Measurements from ENCODE around the gene RASSF1. TPM values are rescaled to one million over a fixed set of nuclear protein-coding genes. Genes with fewer than 3 reads are reported as not detected.

Gene RASSF1
- total RNA-seq, 1 experiment from 2014 or later, result 15.8 TPM

- H4K91ac ChIP-seq (ENCODE audit: insufficient read length, low read depth, low read length), result no peak overlapping the region
- no peak overlapping the region for H3K4ac ChIP-seq (ENCODE audit: low read depth, low read length)
- H2BK15ac ChIP-seq (ENCODE audit: low read depth, low read length), result no peak overlapping the region
- no peak overlapping the region for H3K27ac ChIP-seq (ENCODE audit: insufficient read length, low read depth, low read length)
- H3T11ph ChIP-seq (ENCODE audit: low read length), result no peak overlapping the region
- H3K36me3 Mint-ChIP-seq (ENCODE audit: insufficient read depth in 1 of 3, low read depth in 3 of 3), result peaks cover 13 to 47% (median 45%) of the 10 kb centered on the region in 3 experiments; a peak in 6 of 7 replicates
- no peaks in the 10 kb centered on the region for H4K20me1 ChIP-seq (ENCODE audit: control insufficient read depth, insufficient read depth, insufficient read length)
- H3K27me3 ChIP-seq (ENCODE audit: insufficient read depth, low read length), result no peaks in the 10 kb centered on the region
- no peaks in the 10 kb centered on the region; the same call in 1 of the 2 replicates for H3K27me3 Mint-ChIP-seq (ENCODE audit: low read depth)
- DNase-seq, result no peak
- no peak overlapping the region for H4K8ac ChIP-seq (replicated peaks; ENCODE audit: insufficient read length, low read depth, low read length)
- no peaks in the 10 kb centered on the region for H3K9me3 Mint-ChIP-seq
- H3K79me2 ChIP-seq (ENCODE audit: insufficient read depth, low read length), result peaks cover 9% of the 10 kb centered on the region; the same call in 1 of the 2 replicates
- no peak overlapping the region for H3K9ac ChIP-seq (ENCODE audit: extremely low read depth, insufficient read length, low read length)
- H2BK5ac ChIP-seq (ENCODE audit: insufficient read length, low read length), result no peak overlapping the region
- H2BK12ac ChIP-seq (ENCODE audit: insufficient read length, low read depth, low read length), result no peak overlapping the region
- no peak overlapping the region for H2AK5ac ChIP-seq (ENCODE audit: insufficient read length, low read length)
- H3K23me2 ChIP-seq (ENCODE audit: insufficient read length, low read depth, low read length, poor library complexity, severe bottlenecking), result peaks cover 13% of the 10 kb centered on the region
- WGBS (ENCODE audit: extremely low coverage, insufficient read length, low lambda C conversion rate), result no CpG with 5 or more reads among the region's 19 CpGs
- no peak overlapping the region for H3K23ac ChIP-seq (ENCODE audit: insufficient read length, low read depth, low read length)
- H3K4me3 Mint-ChIP-seq, result no peak overlapping the region
- H3K14ac ChIP-seq (ENCODE audit: insufficient read depth, low read length), result no peak overlapping the region
- no peak overlapping the region for H2BK120ac ChIP-seq (ENCODE audit: low read depth, low read length, poor library complexity, severe bottlenecking)
- H3K27ac Mint-ChIP-seq, result no peak overlapping the region
- no peak overlapping the region for H3K18ac ChIP-seq (ENCODE audit: insufficient read length, low read depth, low read length)
- no peak overlapping the region for H3K4me2 ChIP-seq (ENCODE audit: insufficient read depth, insufficient read length, low read length)
- no peak overlapping the region for H4K5ac ChIP-seq (ENCODE audit: insufficient read length, low read depth, low read length)
- H2AFZ ChIP-seq (ENCODE audit: low read length), result no peak overlapping the region
- no peak for TF ChIP-seq CTCF (conservative IDR thresholded peaks at IDR 0.05)
- no peaks in the 10 kb centered on the region; the same call in 1 of the 2 replicates for H3K4me1 ChIP-seq (ENCODE audit: insufficient read depth, low read length)
- peaks cover 6% of the 10 kb centered on the region for H3K79me1 ChIP-seq (ENCODE audit: insufficient read depth, low read depth, low read length, poor library complexity, severe bottlenecking)
- H3K56ac ChIP-seq (ENCODE audit: insufficient read length, low read depth, low read length), result no peak overlapping the region
- no peak overlapping the region for H2BK20ac ChIP-seq (ENCODE audit: low read depth, low read length, poor library complexity, severe bottlenecking)
- H3K4me1 Mint-ChIP-seq, result peaks cover 14 to 29% of the 10 kb centered on the region in 2 experiments
- H3K9me3 ChIP-seq (ENCODE audit: control insufficient read depth, low read depth, low read length), result no peaks in the 10 kb centered on the region
Observed at GRCh38 chr3:50331364-50331907, 9.2 kb downstream of the RASSF1 start.
